ENCODE results near the gene EFCAB11. TPM values are rescaled to one million over a fixed set of nuclear protein-coding genes. Genes with fewer than 3 reads are reported as not detected.

EFCAB11 gene
- total RNA-seq, 2 experiments from 2014 or later: 0.36 to 0.47 TPM

DNA sequence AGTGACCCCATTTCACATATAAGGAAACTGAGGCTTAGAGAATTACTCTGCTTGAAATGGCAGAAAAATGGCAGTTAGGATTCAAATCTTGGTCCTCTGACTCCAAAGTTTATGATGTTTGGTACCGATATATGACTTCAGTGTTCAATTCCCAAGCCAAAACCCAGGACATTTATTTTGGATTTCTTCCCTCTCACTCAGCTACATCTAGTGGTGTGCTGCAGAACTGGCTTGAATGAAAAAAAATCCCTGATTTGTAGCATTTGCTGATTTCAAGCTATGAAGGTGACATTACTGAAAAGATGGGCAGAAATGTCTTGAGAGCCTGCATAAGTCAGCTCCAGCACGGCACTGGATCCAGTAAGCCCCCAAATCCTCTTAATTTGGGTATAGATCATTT lies 106.4 kb downstream of the EFCAB11 start:
- Mint-ChIP-seq H3K4me1 (ENCODE audit: low read depth) (no peaks in the 10 kb centered on the region), H3K27ac (no peak overlapping the region), H3K27me3 (no peaks in the 10 kb centered on the region), H3K36me3 (ENCODE audit: low read depth) (no peaks in the 10 kb centered on the region), H3K9me3 (no peaks in the 10 kb centered on the region), H3K4me3 (no peak overlapping the region)
- H3K27me3 ChIP-seq (ENCODE audit: control insufficient read depth in 1 of 2, insufficient read depth in 2 of 2, low read length in 2 of 2): no peaks in the 10 kb centered on the region
- no peak overlapping the region for H3K4me3 ChIP-seq (ENCODE audit: low read length)
- H3K4me1 ChIP-seq (ENCODE audit: insufficient read depth, low read length): no peaks in the 10 kb centered on the region
- TF ChIP-seq, protein P1, sequence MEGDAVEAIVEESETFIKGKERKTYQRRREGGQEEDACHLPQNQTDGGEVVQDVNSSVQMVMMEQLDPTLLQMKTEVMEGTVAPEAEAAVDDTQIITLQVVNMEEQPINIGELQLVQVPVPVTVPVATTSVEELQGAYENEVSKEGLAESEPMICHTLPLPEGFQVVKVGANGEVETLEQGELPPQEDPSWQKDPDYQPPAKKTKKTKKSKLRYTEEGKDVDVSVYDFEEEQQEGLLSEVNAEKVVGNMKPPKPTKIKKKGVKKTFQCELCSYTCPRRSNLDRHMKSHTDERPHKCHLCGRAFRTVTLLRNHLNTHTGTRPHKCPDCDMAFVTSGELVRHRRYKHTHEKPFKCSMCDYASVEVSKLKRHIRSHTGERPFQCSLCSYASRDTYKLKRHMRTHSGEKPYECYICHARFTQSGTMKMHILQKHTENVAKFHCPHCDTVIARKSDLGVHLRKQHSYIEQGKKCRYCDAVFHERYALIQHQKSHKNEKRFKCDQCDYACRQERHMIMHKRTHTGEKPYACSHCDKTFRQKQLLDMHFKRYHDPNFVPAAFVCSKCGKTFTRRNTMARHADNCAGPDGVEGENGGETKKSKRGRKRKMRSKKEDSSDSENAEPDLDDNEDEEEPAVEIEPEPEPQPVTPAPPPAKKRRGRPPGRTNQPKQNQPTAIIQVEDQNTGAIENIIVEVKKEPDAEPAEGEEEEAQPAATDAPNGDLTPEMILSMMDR (IDR thresholded peaks at IDR 0.05): no peak
- POLR2A ChIA-PET: no interaction called here
- ATAC-seq (ENCODE audit: poor library complexity) (no peak), DNase-seq (no peak)
- no peak overlapping the region for H3K27ac ChIP-seq (ENCODE audit: low read depth in 1 of 2, low read length in 2 of 2)
- CTCF ChIA-PET: no interaction called here
- intact Hi-C loops (cut with DNase I, micrococcal nuclease): no loop called here
- H3K36me3 ChIP-seq (ENCODE audit: insufficient read depth, low read length): no peaks in the 10 kb centered on the region
- no peaks in the 10 kb centered on the region for H3K9me3 ChIP-seq (ENCODE audit: control insufficient read depth in 1 of 2, insufficient read depth in 1 of 2, low read length in 2 of 2)

DNA sequence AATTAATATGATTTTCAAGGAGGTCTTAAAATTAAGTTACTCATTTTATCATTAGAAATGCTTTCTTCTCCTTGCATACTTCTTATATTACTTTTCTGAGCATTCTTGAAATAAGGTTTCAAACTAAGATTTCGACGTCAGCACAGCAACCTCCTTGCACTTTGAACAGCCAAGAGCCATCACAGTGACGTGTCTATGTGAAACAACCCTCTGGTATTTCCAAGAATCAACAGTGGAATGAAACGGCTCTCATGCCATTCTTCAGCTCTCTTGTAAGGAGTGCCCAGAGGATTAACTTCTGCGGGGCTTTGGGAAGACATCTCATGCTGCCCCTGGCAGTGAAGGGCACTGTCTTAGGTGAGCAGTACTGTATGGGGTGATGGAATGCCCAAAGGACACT lies 109.2 kb downstream of the EFCAB11 start:
- no peak overlapping the region for H3K4me3 ChIP-seq (ENCODE audit: low read length)
- Mint-ChIP-seq H3K27ac (no peak overlapping the region), H3K27me3 (no peaks in the 10 kb centered on the region), H3K9me3 (no peaks in the 10 kb centered on the region), H3K4me3 (no peak overlapping the region), H3K36me3 (ENCODE audit: low read depth) (no peaks in the 10 kb centered on the region), H3K4me1 (ENCODE audit: low read depth) (no peaks in the 10 kb centered on the region)
- intact Hi-C loops (cut with DNase I, micrococcal nuclease): no loop called here
- CTCF ChIA-PET: interaction anchor here (1.5 kb wide), 1 partner anchor 18 kb away, joined by 3 read pairs; no protein-coding TSS in a partner anchor
- POLR2A ChIA-PET: no interaction called here
- no peak overlapping the region for H3K27ac ChIP-seq (ENCODE audit: low read depth in 1 of 2, low read length in 2 of 2)
- no peaks in the 10 kb centered on the region for H3K4me1 ChIP-seq (ENCODE audit: insufficient read depth, low read length)
- no peaks in the 10 kb centered on the region for H3K9me3 ChIP-seq (ENCODE audit: control insufficient read depth in 1 of 2, insufficient read depth in 1 of 2, low read length in 2 of 2)
- ATAC-seq (ENCODE audit: poor library complexity) (no peak), DNase-seq (no peak)
- TF ChIP-seq, protein P1 (IDR thresholded peaks at IDR 0.05): no peak
- no peaks in the 10 kb centered on the region for H3K36me3 ChIP-seq (ENCODE audit: insufficient read depth, low read length)
- H3K27me3 ChIP-seq (ENCODE audit: control insufficient read depth in 1 of 2, insufficient read depth in 2 of 2, low read length in 2 of 2): no peaks in the 10 kb centered on the region

DNA sequence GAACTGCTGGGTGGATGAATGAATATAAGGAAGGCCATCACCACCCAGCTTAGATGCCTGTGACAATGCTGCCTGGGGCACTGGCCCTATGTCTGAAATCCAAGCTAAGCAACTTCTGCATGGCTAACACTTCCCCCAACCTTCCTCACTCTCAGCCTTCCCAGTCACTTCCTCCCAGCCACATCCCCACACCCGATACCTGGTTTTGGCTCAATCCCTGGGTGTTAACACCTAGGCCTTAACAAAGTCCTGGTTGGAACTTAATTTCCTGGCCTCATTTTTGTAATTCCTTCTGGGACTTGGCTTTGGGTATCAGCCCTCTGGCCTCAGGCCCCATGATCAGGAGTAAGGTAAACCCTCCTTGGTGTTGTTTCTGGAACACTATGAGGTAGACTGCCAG lies 110.0 kb downstream of the EFCAB11 start:
- Mint-ChIP-seq H3K36me3 (ENCODE audit: low read depth) (no peaks in the 10 kb centered on the region), H3K9me3 (no peaks in the 10 kb centered on the region), H3K27me3 (no peaks in the 10 kb centered on the region), H3K27ac (no peak overlapping the region), H3K4me3 (no peak overlapping the region), H3K4me1 (ENCODE audit: low read depth) (no peaks in the 10 kb centered on the region)
- ChIA-PET CTCF (no interaction called here), POLR2A (no interaction called here)
- Histone ChIP-seq H3K9me3 (ENCODE audit: control insufficient read depth in 1 of 2, insufficient read depth in 1 of 2, low read length in 2 of 2) (no peaks in the 10 kb centered on the region), H3K27me3 (ENCODE audit: control insufficient read depth in 1 of 2, insufficient read depth in 2 of 2, low read length in 2 of 2) (no peaks in the 10 kb centered on the region), H3K36me3 (ENCODE audit: insufficient read depth, low read length) (no peaks in the 10 kb centered on the region), H3K27ac (ENCODE audit: low read depth in 1 of 2, low read length in 2 of 2) (no peak overlapping the region), H3K4me3 (ENCODE audit: low read length) (no peak overlapping the region), H3K4me1 (ENCODE audit: insufficient read depth, low read length) (no peaks in the 10 kb centered on the region)
- TF ChIP-seq, protein P1 (IDR thresholded peaks at IDR 0.05): no peak
- intact Hi-C loops (cut with DNase I, micrococcal nuclease): no loop called here
- no peak for DNase-seq
- ATAC-seq (ENCODE audit: poor library complexity): no peak
